Omental fat pad (tissue), 4 donors: ENCODE measurements around the gene TSNAX. TPM values are rescaled to one million over a fixed set of nuclear protein-coding genes. Genes with fewer than 3 reads are reported as not detected.

Source experiments
- ATAC-seq: fragments of 150-250 bp; one replicate; pipeline ENCODE4 v1.9.1; 2016; ENCODE audit warnings: mild to moderate bottlenecking, moderate library complexity; ENCODE audit not compliant: low FRiP score
- DNase-seq: peaks from one replicate; pipeline ENCODE4 v3.0.0-alpha.2; 2019; ENCODE audit warnings: low spot score
- total RNA-seq, 4 donors: library from RNA; depleted of rRNA; stranded (reverse); fragments of >200 nt; gene quantifications; one replicate each; pipeline ENCODE4 v1.1.0, GENCODE V29; 2016
- TF ChIP-seq, protein P1 (sequence below), 3 donors: fragments of 450-650 bp; IDR thresholded peaks; one replicate each; pipeline ENCODE4 v1.5.1; 2016 to 2017; ENCODE audit warnings: antibody characterized with exemption in 3 of 3, mild to moderate bottlenecking in 3 of 3, moderate library complexity in 2 of 3

Gene TSNAX
- total RNA-seq, 4 donors from 2014 or later, result 17.1 to 25.2 (median 20.1) TPM

DNA sequence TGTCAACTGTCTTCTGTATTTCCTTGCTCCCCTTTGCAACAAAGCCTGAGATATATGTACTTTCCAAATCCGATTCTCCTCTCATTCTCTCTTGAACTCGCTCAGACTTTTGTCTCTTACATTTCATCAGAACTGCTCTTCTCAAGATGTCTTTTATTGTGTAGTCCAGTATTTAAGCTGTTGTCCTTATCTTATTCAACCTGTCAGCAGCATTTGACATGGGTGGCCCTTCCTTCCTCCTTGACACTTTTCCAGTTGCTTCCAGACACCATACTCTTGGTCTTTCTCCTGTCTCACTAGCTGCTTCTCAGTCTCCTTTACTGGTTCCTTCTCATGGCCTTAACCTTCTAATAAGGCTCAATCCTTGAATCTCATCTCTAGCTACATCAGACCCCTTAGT lies 47.0 kb downstream of the TSNAX start:
- DNase-seq (no peak), ATAC-seq (no peak)
- TF ChIP-seq, protein P1, sequence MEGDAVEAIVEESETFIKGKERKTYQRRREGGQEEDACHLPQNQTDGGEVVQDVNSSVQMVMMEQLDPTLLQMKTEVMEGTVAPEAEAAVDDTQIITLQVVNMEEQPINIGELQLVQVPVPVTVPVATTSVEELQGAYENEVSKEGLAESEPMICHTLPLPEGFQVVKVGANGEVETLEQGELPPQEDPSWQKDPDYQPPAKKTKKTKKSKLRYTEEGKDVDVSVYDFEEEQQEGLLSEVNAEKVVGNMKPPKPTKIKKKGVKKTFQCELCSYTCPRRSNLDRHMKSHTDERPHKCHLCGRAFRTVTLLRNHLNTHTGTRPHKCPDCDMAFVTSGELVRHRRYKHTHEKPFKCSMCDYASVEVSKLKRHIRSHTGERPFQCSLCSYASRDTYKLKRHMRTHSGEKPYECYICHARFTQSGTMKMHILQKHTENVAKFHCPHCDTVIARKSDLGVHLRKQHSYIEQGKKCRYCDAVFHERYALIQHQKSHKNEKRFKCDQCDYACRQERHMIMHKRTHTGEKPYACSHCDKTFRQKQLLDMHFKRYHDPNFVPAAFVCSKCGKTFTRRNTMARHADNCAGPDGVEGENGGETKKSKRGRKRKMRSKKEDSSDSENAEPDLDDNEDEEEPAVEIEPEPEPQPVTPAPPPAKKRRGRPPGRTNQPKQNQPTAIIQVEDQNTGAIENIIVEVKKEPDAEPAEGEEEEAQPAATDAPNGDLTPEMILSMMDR (IDR thresholded peaks at IDR 0.05), result no peak

DNA sequence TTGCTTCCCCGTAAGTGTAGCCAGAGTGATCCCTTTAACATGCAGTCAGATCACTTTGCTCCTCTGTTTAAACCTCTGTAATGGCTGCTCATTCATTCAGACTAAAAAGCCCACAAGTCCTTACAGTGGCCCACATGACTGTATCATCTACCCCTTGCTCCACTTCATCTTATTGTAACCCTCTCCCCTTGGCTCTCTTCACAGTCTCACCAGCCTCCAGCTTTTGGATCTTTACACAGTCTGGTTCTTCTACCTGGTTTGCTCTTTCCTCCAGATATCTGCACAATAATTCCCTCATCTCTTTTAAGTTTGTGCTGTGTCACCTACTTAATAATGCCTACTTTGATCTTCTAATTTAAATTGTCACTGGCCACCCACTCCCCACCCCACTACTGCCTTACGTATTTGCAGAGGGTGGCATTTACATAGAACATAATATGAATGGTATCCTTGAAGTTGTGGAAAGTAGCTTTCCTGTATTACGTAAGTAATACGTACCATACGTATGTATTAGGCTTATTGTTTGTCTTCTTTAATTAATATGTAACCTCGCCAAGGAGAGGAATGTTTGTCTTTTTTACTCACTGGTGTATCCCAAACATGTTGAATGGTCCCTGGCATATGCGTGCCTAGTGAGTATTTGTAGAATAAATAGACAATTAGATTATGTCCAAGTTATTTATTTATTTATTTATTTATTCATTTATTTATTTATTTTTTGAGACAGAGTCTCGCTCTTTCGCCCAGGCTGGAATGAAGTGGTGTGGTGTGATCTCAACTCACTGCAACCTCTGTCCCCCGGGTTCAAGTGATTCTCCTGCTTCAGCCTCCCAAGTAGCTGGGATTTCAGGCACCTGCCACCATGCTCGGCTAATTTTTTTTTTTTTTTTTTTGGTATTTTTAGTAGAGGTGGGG lies 48.6 kb downstream of the TSNAX start:
- TF ChIP-seq, protein P1 (IDR thresholded peaks at IDR 0.05), result no peak
- DNase-seq (no peak), ATAC-seq (no peak)

DNA sequence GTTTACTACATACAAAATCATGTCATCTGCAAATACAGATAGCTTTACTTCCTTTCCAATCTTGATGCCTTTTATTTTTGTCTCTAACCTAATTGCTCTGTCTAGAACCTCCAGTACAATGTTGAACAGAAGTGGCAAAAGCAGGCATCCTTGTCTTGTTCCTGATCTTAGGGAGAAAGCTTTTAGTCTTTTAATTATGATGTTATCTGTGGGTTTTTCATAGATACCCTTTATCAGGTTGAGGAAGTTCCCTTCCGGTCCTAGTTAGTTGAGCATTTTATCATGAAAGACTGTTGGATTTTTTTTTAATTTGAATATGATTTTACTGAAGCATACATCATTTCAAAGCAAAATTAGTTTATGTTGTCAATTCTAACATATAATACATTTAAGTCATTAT lies 52.4 kb downstream of the TSNAX start:
- ATAC-seq (no peak), DNase-seq (no peak)
- TF ChIP-seq, protein P1 (IDR thresholded peaks at IDR 0.05), result no peak

DNA sequence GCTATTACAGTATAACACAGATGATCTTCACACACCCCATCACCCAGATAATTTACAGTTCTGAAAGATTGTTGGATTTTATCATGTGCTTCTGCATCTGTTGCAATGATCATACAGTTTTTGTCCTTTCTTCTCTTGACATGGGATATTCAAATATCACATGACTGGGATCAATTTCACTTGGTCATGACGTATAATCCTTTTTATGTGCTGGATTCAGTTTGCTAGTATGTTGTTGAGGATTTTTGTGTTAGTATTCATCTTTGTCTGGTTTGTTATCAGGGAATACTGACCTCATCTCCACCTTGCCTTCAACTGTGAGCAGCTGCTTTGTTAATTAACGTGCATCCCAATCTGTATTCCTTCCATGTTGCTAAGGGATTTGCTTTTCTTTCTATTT lies 53.4 kb downstream of the TSNAX start:
- ATAC-seq, result no peak
- TF ChIP-seq, protein P1 (IDR thresholded peaks at IDR 0.05), result no peak
- DNase-seq, result no peak

DNA sequence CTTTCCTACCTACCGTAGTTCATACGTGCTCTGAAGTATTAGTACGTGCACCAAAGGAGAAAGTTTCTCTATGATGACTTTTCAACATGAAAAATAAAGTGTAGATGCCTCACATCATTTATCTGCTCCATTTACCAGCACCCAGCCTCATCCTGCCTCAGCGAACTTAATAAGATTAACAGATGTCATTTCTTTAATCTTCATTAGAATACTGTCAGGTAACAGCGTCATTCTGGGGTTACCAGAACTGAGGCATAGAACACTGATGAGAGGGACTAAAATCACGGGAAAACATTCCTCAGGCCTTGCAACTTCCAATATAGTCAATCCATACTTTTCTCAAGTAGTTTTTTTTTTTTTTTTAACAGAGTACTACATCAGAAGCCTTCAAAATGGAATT lies 54.9 kb downstream of the TSNAX start:
- TF ChIP-seq, protein P1 (IDR thresholded peaks at IDR 0.05), result no peak
- ATAC-seq, result no peak
- no peak for DNase-seq

DNA sequence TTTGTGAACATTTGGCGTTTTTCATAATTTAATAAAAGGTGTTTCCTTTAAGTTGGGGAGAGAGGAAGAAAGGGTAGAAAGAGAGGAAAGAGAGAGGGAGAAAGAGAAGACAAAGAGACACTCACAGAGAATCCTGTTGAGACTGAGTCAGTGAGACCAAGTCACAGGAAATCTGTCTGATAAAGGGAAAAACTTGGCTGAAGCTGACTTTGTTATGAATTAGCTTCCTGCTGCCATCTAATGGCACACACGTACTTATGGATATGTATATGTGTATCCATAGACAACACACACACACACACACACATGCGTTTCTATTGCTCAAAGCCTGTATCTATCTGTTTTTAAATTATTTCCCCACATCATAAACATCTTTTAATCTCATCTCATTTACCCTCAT lies 55.6 kb downstream of the TSNAX start:
- DNase-seq (no peak), ATAC-seq (no peak)
- TF ChIP-seq, protein P1 (IDR thresholded peaks at IDR 0.05), result no peak

DNA sequence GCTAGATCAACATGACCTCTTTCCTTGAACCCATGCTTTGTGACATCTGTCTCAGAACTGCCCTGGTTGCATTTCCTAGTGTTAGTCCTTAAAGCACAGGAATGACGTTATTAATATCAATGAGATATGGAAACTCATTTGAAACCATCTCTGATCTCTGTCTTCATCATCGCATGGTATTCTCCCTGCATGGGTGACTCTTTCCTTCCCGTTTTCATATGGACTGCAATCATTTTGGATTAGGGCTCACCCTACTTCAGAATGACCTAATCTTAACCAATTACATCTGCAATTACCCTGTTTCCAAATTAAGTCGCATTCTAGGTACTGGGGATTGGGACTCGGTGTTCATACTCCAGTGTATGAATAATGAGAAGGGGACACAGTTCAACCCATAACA lies 56.5 kb downstream of the TSNAX start:
- DNase-seq, result no peak
- ATAC-seq, result no peak
- TF ChIP-seq, protein P1 (IDR thresholded peaks at IDR 0.05), result no peak
